Testis (tissue), 2 donors: ENCODE measurements around the gene PODNL1.

Experiments used
- CTCF ChIP-seq, 3 experiments: fragments of 450-650 bp in 2 of 3; fragments of 200-600 bp in 1 of 3; sonication (generic) in 1 of 3; IDR thresholded peaks; one replicate each; pipeline ENCODE4 v1.5.1; 2016 to 2019; ENCODE audit warnings: antibody characterized with exemption in 3 of 3, mild to moderate bottlenecking in 2 of 3, moderate library complexity in 1 of 3
- POLR2A ChIP-seq: fragments of 450-650 bp; IDR thresholded peaks from one replicate; pipeline ENCODE4 v1.6.1; 2017; ENCODE audit warnings: antibody characterized with exemption, mild to moderate bottlenecking, moderate library complexity

DNA sequence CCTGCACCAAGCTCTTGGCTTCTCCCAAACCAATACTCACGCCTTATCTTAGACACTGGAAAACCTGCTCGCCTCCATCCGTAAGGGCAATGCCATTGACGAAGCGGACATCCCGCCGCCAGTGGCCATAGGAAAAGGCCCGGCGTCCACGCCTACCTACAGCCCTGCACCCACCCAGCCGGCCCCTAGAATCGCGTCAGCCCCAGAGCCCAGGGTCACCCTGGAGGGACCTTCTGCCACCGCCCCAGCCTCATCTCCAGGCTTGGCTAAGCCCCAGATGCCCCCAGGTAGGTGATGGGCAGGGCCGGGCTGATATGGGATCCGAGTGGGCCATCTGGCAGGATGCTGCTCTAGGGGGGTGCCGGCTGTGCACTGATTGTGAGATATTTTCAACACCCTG, 24.9 kb downstream of the PODNL1 start:
- TF ChIP-seq CTCF (IDR thresholded peaks at IDR 0.05): no peak
- no peak for TF ChIP-seq POLR2A
